ENCODE data around the gene ERBB2.

The ERBB2 gene

DNA sequence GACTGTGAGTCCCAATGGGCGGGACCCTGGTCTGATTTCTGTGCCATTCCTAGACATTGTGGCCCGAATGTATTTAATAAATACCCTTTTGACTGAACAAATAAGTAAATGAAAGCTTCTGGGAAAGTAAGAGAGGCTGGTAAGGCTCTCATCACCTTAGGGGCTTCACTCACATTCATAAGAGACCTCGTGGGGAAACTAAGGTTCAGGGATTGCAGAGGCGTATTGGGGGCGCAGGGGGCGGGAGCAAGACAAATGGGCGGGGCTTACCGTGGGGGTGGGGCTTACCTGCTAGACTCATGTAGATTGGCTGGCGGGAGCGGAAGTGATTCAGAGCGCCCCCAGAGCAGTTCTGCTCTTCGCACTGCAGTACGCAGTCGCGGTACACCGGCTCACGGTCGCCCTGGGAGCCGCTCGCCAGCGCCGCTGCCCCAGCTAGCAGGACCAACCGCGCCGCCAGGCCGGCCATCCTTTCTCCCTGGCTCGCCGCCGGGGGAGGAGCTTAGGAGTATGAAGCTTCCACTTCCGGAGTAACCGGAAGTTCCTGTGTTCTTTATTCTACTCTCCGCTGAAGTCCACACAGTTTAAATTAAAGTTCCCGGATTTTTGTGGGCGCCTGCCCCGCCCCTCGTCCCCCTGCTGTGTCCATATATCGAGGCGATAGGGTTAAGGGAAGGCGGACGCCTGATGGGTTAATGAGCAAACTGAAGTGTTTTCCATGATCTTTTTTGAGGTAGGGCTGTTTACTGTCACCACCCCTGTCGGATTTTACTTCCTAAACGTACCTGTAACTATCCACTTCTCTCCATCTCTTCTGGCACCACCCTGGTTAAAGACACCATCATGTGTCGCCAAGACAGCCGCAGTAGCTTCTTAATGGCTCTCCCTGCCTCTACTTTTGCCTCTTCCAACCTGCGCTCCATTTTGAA, 12.1 kb upstream of the ERBB2 start, which contains the start of gene PGAP3:
PGAP3 (minus strand) TSS at position 512 of the 929 bp plus-strand sequence; CDS start at position 469, 43 bp downstream.
- peak; percentile 94 to 96 (median 94) for DNase-seq
- ChIA-PET CTCF (interaction anchor here (1.0 to 2.4 kb wide), 4 partner anchors 9 to 42 kb away, joined by 3 to 9 read pairs (median 6); partner anchors contain the start of gene MIEN1), POLR2A (interaction anchor here (1.6 kb wide), 1 partner anchor 8 kb away, joined by 4 read pairs; no protein-coding TSS in a partner anchor)
- Histone ChIP-seq H3K9me3 (ENCODE audit: control extremely low read depth in 1 of 5, control insufficient read depth in 4 of 5, insufficient read depth in 2 of 5, low read depth in 1 of 5, low read length in 4 of 5) (no peaks in the 10 kb centered on the region), H3K4me3 (ENCODE audit: control insufficient read depth in 1 of 7, extremely low read depth in 1 of 7, insufficient read depth in 4 of 7, low read depth in 2 of 7, low read length in 6 of 7) (peak within 1 kb of the TSS; percentile 36 to 96 (median 86)), H3K36me3 (ENCODE audit: control insufficient read depth in 4 of 4, insufficient read depth in 4 of 4, low read length in 3 of 4) (peaks cover 0 to 17% (median under 1%) of the 10 kb centered on the region in 4 experiments), H3K4me1 (ENCODE audit: control extremely low read depth in 1 of 4, control insufficient read depth in 4 of 4, insufficient read depth in 4 of 4, low read length in 3 of 4) (peaks cover 7 to 18% (median 9%) of the 10 kb centered on the region in 4 experiments), H3K27ac (ENCODE audit: insufficient read depth in 1 of 2, low read depth in 1 of 2, low read length in 2 of 2, poor library complexity in 1 of 2, severe bottlenecking in 2 of 2) (peak within 1 kb of the TSS; percentile 46 to 78), H3K27me3 (replicated peaks in 2 of 5; ENCODE audit: control insufficient read depth in 4 of 5, insufficient read depth in 5 of 5, low read length in 4 of 5) (no peaks in the 10 kb centered on the region)
- whole genome bisulfite sequencing (ENCODE audit: insufficient coverage) = 2% methylated on average over 42 of the region's 45 CpGs

DNA sequence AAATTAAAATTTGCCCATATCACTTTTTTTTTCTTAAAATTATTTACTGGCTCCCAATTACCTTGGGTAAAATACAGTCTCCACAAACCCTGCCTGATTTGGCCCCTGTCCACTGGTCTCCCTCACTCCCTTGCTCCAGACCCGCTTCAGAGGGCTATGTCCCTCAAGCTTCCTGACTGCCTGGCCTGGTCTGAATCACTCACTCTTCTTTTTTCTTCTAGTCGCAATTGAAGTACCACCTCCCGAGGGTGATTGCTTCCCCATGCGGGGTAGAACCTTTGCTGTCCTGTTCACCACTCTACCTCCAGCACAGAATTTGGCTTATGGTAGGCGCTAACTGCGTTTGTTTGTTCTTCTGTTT, 11.4 kb upstream of the ERBB2 start:
- Histone ChIP-seq H3K27me3 (replicated peaks in 2 of 5; ENCODE audit: control insufficient read depth in 4 of 5, insufficient read depth in 5 of 5, low read length in 4 of 5) (no peaks in the 10 kb centered on the region), H3K4me3 (ENCODE audit: control insufficient read depth in 1 of 7, extremely low read depth in 1 of 7, insufficient read depth in 4 of 7, low read depth in 2 of 7, low read length in 6 of 7) (peak overlapping the region in 6 of 7 experiments; percentile 75 to 96 (median 86)), H3K36me3 (ENCODE audit: control insufficient read depth in 4 of 4, insufficient read depth in 4 of 4, low read length in 3 of 4) (peaks cover 0 to 12% (median 0%) of the 10 kb centered on the region in 4 experiments), H3K4me1 (ENCODE audit: control extremely low read depth in 1 of 4, control insufficient read depth in 4 of 4, insufficient read depth in 4 of 4, low read length in 3 of 4) (peaks cover 7 to 18% (median 9%) of the 10 kb centered on the region in 4 experiments), H3K27ac (ENCODE audit: insufficient read depth in 1 of 2, low read depth in 1 of 2, low read length in 2 of 2, poor library complexity in 1 of 2, severe bottlenecking in 2 of 2) (peak overlapping the region; percentile 46 to 78), H3K9me3 (ENCODE audit: control extremely low read depth in 1 of 5, control insufficient read depth in 4 of 5, insufficient read depth in 2 of 5, low read depth in 1 of 5, low read length in 4 of 5) (no peaks in the 10 kb centered on the region)
- no peak for DNase-seq
- CTCF ChIA-PET = interaction anchor here (0.6 to 2.4 kb wide), 4 partner anchors 10 to 54 kb away, joined by 3 to 9 read pairs (median 4); no protein-coding TSS in a partner anchor
- POLR2A ChIA-PET = interaction anchor here (1.6 kb wide), 1 partner anchor 9 kb away, joined by 4 read pairs; no protein-coding TSS in a partner anchor
- 9% methylated on average over 4 of the region's 6 CpGs for WGBS (ENCODE audit: insufficient coverage)

DNA sequence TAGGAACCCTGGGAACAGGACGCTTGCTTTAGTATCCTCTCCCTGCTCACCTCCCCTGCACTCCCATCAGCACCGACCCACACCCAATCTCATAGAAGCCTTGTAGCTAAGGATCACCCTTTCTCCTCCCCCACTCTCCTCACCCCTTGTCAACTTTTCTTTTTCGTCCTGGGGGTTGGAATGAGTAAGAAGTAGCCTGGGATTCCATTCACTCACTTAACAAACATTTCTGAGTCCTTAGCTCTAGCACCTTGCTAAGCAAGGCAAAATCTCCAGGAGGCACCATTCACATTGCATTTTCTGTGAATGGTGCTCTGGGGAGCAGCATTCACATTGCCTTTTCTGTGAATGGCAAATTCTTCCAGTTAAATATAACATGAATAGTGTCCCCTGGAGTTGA, 10.9 kb upstream of the ERBB2 start:
- CTCF ChIA-PET = interaction anchor here (0.5 to 2.4 kb wide), 4 partner anchors 16 to 1828 kb away, joined by 3 to 9 read pairs (median 4); no protein-coding TSS in a partner anchor
- H3K27ac ChIP-seq (ENCODE audit: insufficient read depth in 1 of 2, low read depth in 1 of 2, low read length in 2 of 2, poor library complexity in 1 of 2, severe bottlenecking in 2 of 2) = no peak overlapping the region

DNA sequence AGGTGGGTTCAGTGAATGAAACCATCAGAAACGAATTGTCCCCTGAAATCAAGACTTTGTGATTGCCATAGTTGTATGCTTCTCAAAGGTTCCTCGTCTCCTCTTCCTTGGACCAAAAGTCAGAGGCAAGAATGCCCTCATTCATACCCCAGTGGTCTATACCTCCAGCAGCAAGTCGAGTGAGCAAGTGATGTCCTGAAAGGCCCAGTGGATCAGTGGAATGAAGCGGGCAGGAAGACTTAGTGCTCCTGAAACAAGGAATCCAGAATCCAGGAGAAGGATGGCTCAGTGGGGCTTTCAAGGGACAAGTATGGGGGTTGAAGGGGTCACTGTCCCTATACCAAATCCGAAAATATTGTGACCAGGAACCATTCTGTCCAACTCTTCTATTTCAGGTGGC, 5.3 kb upstream of the ERBB2 start:
- WGBS (ENCODE audit: insufficient coverage) = 93% methylated on average over 4 of the region's 5 CpGs
- POLR2A ChIA-PET = no interaction called here
- Histone ChIP-seq H3K9me3 (ENCODE audit: control extremely low read depth in 1 of 5, control insufficient read depth in 4 of 5, insufficient read depth in 2 of 5, low read depth in 1 of 5, low read length in 4 of 5) (no peaks in the 10 kb centered on the region), H3K27ac (ENCODE audit: insufficient read depth in 1 of 2, low read depth in 1 of 2, low read length in 2 of 2, poor library complexity in 1 of 2, severe bottlenecking in 2 of 2) (no peak overlapping the region), H3K4me1 (ENCODE audit: control extremely low read depth in 1 of 4, control insufficient read depth in 4 of 4, insufficient read depth in 4 of 4, low read length in 3 of 4) (peaks cover 0 to under 1% (median 0%) of the 10 kb centered on the region in 4 experiments), H3K36me3 (ENCODE audit: control insufficient read depth in 4 of 4, insufficient read depth in 4 of 4, low read length in 3 of 4) (peaks cover 0 to 7% (median 1%) of the 10 kb centered on the region in 4 experiments), H3K4me3 (ENCODE audit: control insufficient read depth in 1 of 7, extremely low read depth in 1 of 7, insufficient read depth in 4 of 7, low read depth in 2 of 7, low read length in 6 of 7) (no peak overlapping the region), H3K27me3 (replicated peaks in 2 of 5; ENCODE audit: control insufficient read depth in 4 of 5, insufficient read depth in 5 of 5, low read length in 4 of 5) (peaks cover 0 to 13% (median 3%) of the 10 kb centered on the region in 5 experiments)
- no peak for DNase-seq
- CTCF ChIA-PET = interaction anchor here (1.3 kb wide), 1 partner anchor 22 kb away, joined by 3 read pairs; no protein-coding TSS in a partner anchor

More for the DNA sequence above, 10.9 kb upstream of the ERBB2 start:
- Histone ChIP-seq H3K9me3 (ENCODE audit: control extremely low read depth in 1 of 5, control insufficient read depth in 4 of 5, insufficient read depth in 2 of 5, low read depth in 1 of 5, low read length in 4 of 5) (no peaks in the 10 kb centered on the region), H3K4me3 (ENCODE audit: control insufficient read depth in 1 of 7, extremely low read depth in 1 of 7, insufficient read depth in 4 of 7, low read depth in 2 of 7, low read length in 6 of 7) (peak overlapping the region in 5 of 7 experiments; percentile 75 to 96 (median 86)), H3K36me3 (ENCODE audit: control insufficient read depth in 4 of 4, insufficient read depth in 4 of 4, low read length in 3 of 4) (peaks cover 0 to 10% (median 0%) of the 10 kb centered on the region in 4 experiments), H3K27me3 (replicated peaks in 2 of 5; ENCODE audit: control insufficient read depth in 4 of 5, insufficient read depth in 5 of 5, low read length in 4 of 5) (no peaks in the 10 kb centered on the region), H3K4me1 (ENCODE audit: control extremely low read depth in 1 of 4, control insufficient read depth in 4 of 4, insufficient read depth in 4 of 4, low read length in 3 of 4) (peaks cover 7 to 18% (median 9%) of the 10 kb centered on the region in 4 experiments)
- 86% methylated on average over 2 of the region's 3 CpGs for WGBS (ENCODE audit: insufficient coverage)
- no peak for DNase-seq
- POLR2A ChIA-PET = interaction anchor here (1.6 kb wide), 1 partner anchor 10 kb away, joined by 4 read pairs; no protein-coding TSS in a partner anchor

DNA sequence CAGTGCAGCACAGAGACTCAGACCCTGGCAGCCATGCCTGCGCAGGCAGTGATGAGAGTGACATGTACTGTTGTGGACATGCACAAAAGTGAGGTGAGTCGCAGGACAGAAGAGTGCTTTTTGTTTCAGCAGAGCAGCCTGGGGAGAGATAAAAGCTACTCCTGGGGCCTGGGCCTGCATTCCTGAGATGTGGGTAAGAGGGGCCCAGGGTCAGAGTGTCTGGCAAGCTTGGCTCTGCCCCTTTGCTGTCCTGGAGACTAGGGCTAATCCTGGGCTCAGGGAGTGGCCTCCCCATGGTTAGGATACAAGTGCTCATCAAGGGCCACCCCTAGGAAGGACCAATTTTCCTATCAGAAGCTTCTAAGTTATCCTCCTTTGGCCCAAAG, 4.8 kb upstream of the ERBB2 start:
- ChIA-PET CTCF (interaction anchor here (1.3 kb wide), 1 partner anchor 23 kb away, joined by 3 read pairs; no protein-coding TSS in a partner anchor), POLR2A (no interaction called here)
- no peak overlapping the region for H3K4me3 ChIP-seq (ENCODE audit: control insufficient read depth in 1 of 7, extremely low read depth in 1 of 7, insufficient read depth in 4 of 7, low read depth in 2 of 7, low read length in 6 of 7)
- DNase-seq = no peak
- peaks cover 0 to 18% (median 3%) of the 10 kb centered on the region in 5 experiments for H3K27me3 ChIP-seq (replicated peaks in 2 of 5; ENCODE audit: control insufficient read depth in 4 of 5, insufficient read depth in 5 of 5, low read length in 4 of 5)
- no peak overlapping the region for H3K27ac ChIP-seq (ENCODE audit: insufficient read depth in 1 of 2, low read depth in 1 of 2, low read length in 2 of 2, poor library complexity in 1 of 2, severe bottlenecking in 2 of 2)
- 100% methylated on average over 2 of the region's 2 CpGs for WGBS (ENCODE audit: insufficient coverage)
- peaks cover 0 to 7% (median 1%) of the 10 kb centered on the region in 4 experiments for H3K36me3 ChIP-seq (ENCODE audit: control insufficient read depth in 4 of 4, insufficient read depth in 4 of 4, low read length in 3 of 4)
- peaks cover 0 to 5% (median 2%) of the 10 kb centered on the region in 4 experiments for H3K4me1 ChIP-seq (ENCODE audit: control extremely low read depth in 1 of 4, control insufficient read depth in 4 of 4, insufficient read depth in 4 of 4, low read length in 3 of 4)
- H3K9me3 ChIP-seq (ENCODE audit: control extremely low read depth in 1 of 5, control insufficient read depth in 4 of 5, insufficient read depth in 2 of 5, low read depth in 1 of 5, low read length in 4 of 5) = no peaks in the 10 kb centered on the region

DNA sequence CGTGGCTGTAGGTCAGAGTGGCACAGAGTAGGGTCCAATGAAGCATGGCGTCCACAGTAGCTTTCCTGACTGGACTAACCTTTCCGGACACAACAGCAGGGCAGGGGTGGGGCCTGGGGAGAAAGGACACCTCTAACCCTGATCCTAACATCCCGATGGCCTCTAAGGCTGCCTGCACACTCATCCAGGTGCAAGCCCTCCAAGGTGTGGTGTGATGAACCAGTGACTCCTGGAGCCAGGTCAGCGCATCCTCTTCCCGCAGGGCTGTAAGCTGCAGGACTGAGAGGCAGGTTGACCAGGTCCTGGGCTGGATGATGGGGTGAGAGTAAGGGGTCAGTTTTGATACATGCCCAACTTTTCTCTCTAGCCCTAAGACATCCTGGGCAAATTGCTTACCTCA, 3.1 kb upstream of the ERBB2 start:
- Histone ChIP-seq H3K4me1 (ENCODE audit: control extremely low read depth in 1 of 4, control insufficient read depth in 4 of 4, insufficient read depth in 4 of 4, low read length in 3 of 4) (peaks cover 0 to 11% (median 8%) of the 10 kb centered on the region in 4 experiments), H3K27ac (ENCODE audit: insufficient read depth in 1 of 2, low read depth in 1 of 2, low read length in 2 of 2, poor library complexity in 1 of 2, severe bottlenecking in 2 of 2) (no peak overlapping the region), H3K27me3 (replicated peaks in 2 of 5; ENCODE audit: control insufficient read depth in 4 of 5, insufficient read depth in 5 of 5, low read length in 4 of 5) (peaks cover 0 to 34% (median 11%) of the 10 kb centered on the region in 5 experiments), H3K4me3 (ENCODE audit: control insufficient read depth in 1 of 7, extremely low read depth in 1 of 7, insufficient read depth in 4 of 7, low read depth in 2 of 7, low read length in 6 of 7) (no peak overlapping the region), H3K9me3 (ENCODE audit: control extremely low read depth in 1 of 5, control insufficient read depth in 4 of 5, insufficient read depth in 2 of 5, low read depth in 1 of 5, low read length in 4 of 5) (no peaks in the 10 kb centered on the region), H3K36me3 (ENCODE audit: control insufficient read depth in 4 of 4, insufficient read depth in 4 of 4, low read length in 3 of 4) (peaks cover 0 to 7% (median 1%) of the 10 kb centered on the region in 4 experiments)
- 100% methylated on average over 5 of the region's 6 CpGs for WGBS (ENCODE audit: insufficient coverage)
- CTCF ChIA-PET = no interaction called here
- no peak for DNase-seq
- POLR2A ChIA-PET = no interaction called here

Measured in common myeloid progenitor, CD34-positive (primary cell).